Stimulated activated naive CD8-positive, alpha-beta T cell treated with anti-CD3 and anti-CD28 coated beads, Interleukin-15, amount 100 ng/mL, for 72 hours (primary cell): ENCODE data around the gene CSNK1A1L.

Experiments
- ATAC-seq: fragments of 150-1000 bp; cut with Tn5 transposase; 2 replicates; pipeline ENCODE4 v1.10.0; 2021; ENCODE audit warnings: mild to moderate bottlenecking, moderate library complexity
- DNase-seq, 2 donors: peaks; one replicate each; pipeline ENCODE4 v3.0.0; 2021 to 2022
- H3K27ac Mint-ChIP-seq, 2 donors: one replicate each; pipeline ENCODE4 v1.8.0; 2022; ENCODE audit warnings: mild to moderate bottlenecking in 2 of 2, mixed read lengths in 2 of 2, moderate library complexity in 2 of 2
- H3K27me3 Mint-ChIP-seq: one replicate; pipeline ENCODE4 v1.8.0; 2022; ENCODE audit warnings: mixed read lengths
- H3K4me1 Mint-ChIP-seq: one replicate; pipeline ENCODE4 v1.8.0; 2022; ENCODE audit warnings: mild to moderate bottlenecking, mixed read lengths
- H3K4me3 Mint-ChIP-seq, 2 donors: one replicate each; pipeline ENCODE4 v1.8.0; 2022; ENCODE audit warnings: mild to moderate bottlenecking in 2 of 2, mixed read lengths in 2 of 2, moderate library complexity in 1 of 2
- H3K9me3 Mint-ChIP-seq, 2 donors: one replicate each; pipeline ENCODE4 v1.8.0; 2022; ENCODE audit warnings: mixed read lengths in 2 of 2

Gene CSNK1A1L

GRCh38 chr13:37123337-37123736, 17.9 kb upstream of the CSNK1A1L start:
- Mint-ChIP-seq H3K4me1 (no peaks in the 10 kb centered on the region), H3K27me3 (peaks cover 6% of the 10 kb centered on the region), H3K27ac (no peak overlapping the region), H3K9me3 (no peaks in the 10 kb centered on the region), H3K4me3 (no peak overlapping the region)
- DNase-seq (no peak), ATAC-seq (no peak)

- ATAC-seq, result no peak
- Mint-ChIP-seq H3K4me3 (no peak overlapping the region), H3K27ac (peak overlapping the region in 1 of 2 donors; percentile 21), H3K27me3 (peaks cover 6% of the 10 kb centered on the region), H3K4me1 (no peaks in the 10 kb centered on the region), H3K9me3 (no peaks in the 10 kb centered on the region)
- DNase-seq, result no peak
Observed at GRCh38 chr13:37118016-37118415, 12.6 kb upstream of the CSNK1A1L start.

- Mint-ChIP-seq H3K4me1 (no peaks in the 10 kb centered on the region), H3K4me3 (no peak overlapping the region), H3K27me3 (no peaks in the 10 kb centered on the region), H3K27ac (no peak overlapping the region), H3K9me3 (no peaks in the 10 kb centered on the region)
- no peak for ATAC-seq
- DNase-seq, result no peak
Observed at GRCh38 chr13:37114250-37114649, 8.8 kb upstream of the CSNK1A1L start.

- Mint-ChIP-seq H3K9me3 (no peaks in the 10 kb centered on the region), H3K4me3 (no peak overlapping the region), H3K27ac (no peak overlapping the region), H3K27me3 (no peaks in the 10 kb centered on the region), H3K4me1 (no peaks in the 10 kb centered on the region)
- DNase-seq, result no peak
- no peak for ATAC-seq
Observed at GRCh38 chr13:37113534-37113933, 8.1 kb upstream of the CSNK1A1L start.

GRCh38 chr13:37109051-37109678, 3.7 kb upstream of the CSNK1A1L start:
- Mint-ChIP-seq H3K4me1 (no peaks in the 10 kb centered on the region), H3K27ac (no peak overlapping the region), H3K4me3 (no peak overlapping the region), H3K27me3 (no peaks in the 10 kb centered on the region), H3K9me3 (no peaks in the 10 kb centered on the region)
- DNase-seq, result no peak
- ATAC-seq, result no peak

- Mint-ChIP-seq H3K4me1 (no peaks in the 10 kb centered on the region), H3K27ac (no peak overlapping the region), H3K27me3 (no peaks in the 10 kb centered on the region), H3K4me3 (no peak overlapping the region), H3K9me3 (no peaks in the 10 kb centered on the region)
- ATAC-seq, result no peak
- DNase-seq, result no peak
Observed at GRCh38 chr13:37107868-37108267, 2.4 kb upstream of the CSNK1A1L start.

GRCh38 chr13:37107456-37107855, 2.0 kb upstream of the CSNK1A1L start:
- DNase-seq (no peak), ATAC-seq (no peak)
- Mint-ChIP-seq H3K27ac (no peak overlapping the region), H3K4me1 (no peaks in the 10 kb centered on the region), H3K9me3 (no peaks in the 10 kb centered on the region), H3K4me3 (no peak overlapping the region), H3K27me3 (no peaks in the 10 kb centered on the region)

- Mint-ChIP-seq H3K27ac (no peak overlapping the region), H3K4me3 (no peak overlapping the region), H3K4me1 (no peaks in the 10 kb centered on the region), H3K27me3 (no peaks in the 10 kb centered on the region), H3K9me3 (no peaks in the 10 kb centered on the region)
- no peak for DNase-seq
- no peak for ATAC-seq
Observed at GRCh38 chr13:37106642-37107041, 1.2 kb upstream of the CSNK1A1L start.

- no peak for DNase-seq
- H3K9me3 Mint-ChIP-seq, result no peaks in the 10 kb centered on the region
- H3K4me3 Mint-ChIP-seq, result no peak overlapping the region
- ATAC-seq, result no peak
- no peaks in the 10 kb centered on the region for H3K27me3 Mint-ChIP-seq
- H3K27ac Mint-ChIP-seq, result no peak overlapping the region
- no peaks in the 10 kb centered on the region for H3K4me1 Mint-ChIP-seq
Observed at GRCh38 chr13:37102896-37103295, 2.6 kb downstream of the CSNK1A1L start.

- Mint-ChIP-seq H3K4me1 (peaks cover 9% of the 10 kb centered on the region), H3K27ac (no peak overlapping the region), H3K9me3 (no peaks in the 10 kb centered on the region), H3K27me3 (no peaks in the 10 kb centered on the region), H3K4me3 (no peak overlapping the region)
- DNase-seq (no peak), ATAC-seq (no peak)
Observed at GRCh38 chr13:37101201-37101600, 4.3 kb downstream of the CSNK1A1L start.

- no peaks in the 10 kb centered on the region for H3K9me3 Mint-ChIP-seq
- no peak overlapping the region for H3K27ac Mint-ChIP-seq
- no peak for ATAC-seq
- no peak for DNase-seq
- H3K4me1 Mint-ChIP-seq, result peaks cover 9% of the 10 kb centered on the region
- H3K4me3 Mint-ChIP-seq, result no peak overlapping the region
- H3K27me3 Mint-ChIP-seq, result no peaks in the 10 kb centered on the region
Observed at GRCh38 chr13:37100731-37101130, 4.7 kb downstream of the CSNK1A1L start.

GRCh38 chr13:37097076-37097475, 8.4 kb downstream of the CSNK1A1L start:
- no peak overlapping the region for H3K4me3 Mint-ChIP-seq
- peaks cover 10% of the 10 kb centered on the region for H3K27me3 Mint-ChIP-seq
- ATAC-seq (no peak), DNase-seq (no peak)
- H3K9me3 Mint-ChIP-seq, result no peaks in the 10 kb centered on the region
- H3K27ac Mint-ChIP-seq, result no peak overlapping the region
- H3K4me1 Mint-ChIP-seq, result peaks cover 9% of the 10 kb centered on the region

- Mint-ChIP-seq H3K9me3 (no peaks in the 10 kb centered on the region), H3K4me1 (peaks cover 9% of the 10 kb centered on the region), H3K4me3 (no peak overlapping the region), H3K27me3 (peaks cover 10% of the 10 kb centered on the region), H3K27ac (no peak overlapping the region)
- ATAC-seq, result no peak
- no peak for DNase-seq
Observed at GRCh38 chr13:37094840-37095239, 10.6 kb downstream of the CSNK1A1L start.

- no peak for DNase-seq
- Mint-ChIP-seq H3K9me3 (no peaks in the 10 kb centered on the region), H3K27ac (no peak overlapping the region), H3K4me3 (no peak overlapping the region), H3K27me3 (peaks cover 10% of the 10 kb centered on the region), H3K4me1 (peaks cover 9% of the 10 kb centered on the region)
- no peak for ATAC-seq
Observed at GRCh38 chr13:37094099-37094498, 11.4 kb downstream of the CSNK1A1L start.

GRCh38 chr13:37091835-37092234, 13.6 kb downstream of the CSNK1A1L start:
- Mint-ChIP-seq H3K9me3 (no peaks in the 10 kb centered on the region), H3K4me1 (peaks cover under 1% of the 10 kb centered on the region), H3K27me3 (peaks cover 10% of the 10 kb centered on the region), H3K4me3 (no peak overlapping the region), H3K27ac (no peak overlapping the region)
- ATAC-seq, result no peak
- DNase-seq, result no peak

GRCh38 chr13:37090912-37091311, 14.6 kb downstream of the CSNK1A1L start:
- Mint-ChIP-seq H3K4me1 (no peaks in the 10 kb centered on the region), H3K27me3 (peaks cover 10% of the 10 kb centered on the region), H3K27ac (no peak overlapping the region), H3K4me3 (no peak overlapping the region), H3K9me3 (no peaks in the 10 kb centered on the region)
- ATAC-seq (no peak), DNase-seq (no peak)

- DNase-seq, result no peak
- H3K4me1 Mint-ChIP-seq, result no peaks in the 10 kb centered on the region
Observed at GRCh38 chr13:37089495-37089894, 16.0 kb downstream of the CSNK1A1L start.

More at GRCh38 chr13:37089495-37089894, 16.0 kb downstream of the CSNK1A1L start:
- no peak for ATAC-seq
- Mint-ChIP-seq H3K27ac (no peak overlapping the region), H3K9me3 (no peaks in the 10 kb centered on the region), H3K27me3 (peaks cover 10% of the 10 kb centered on the region), H3K4me3 (no peak overlapping the region)
